ENCODE data around the gene ITGB4.

The ITGB4 gene

GRCh38 chr17:75803883-75804282 lies 82.6 kb downstream of the ITGB4 start:
- no peak for DNase-seq

GRCh38 chr17:75806822-75807500 lies 85.7 kb downstream of the ITGB4 start:
- DNase-seq, result no peak
